ENCODE measurements around the gene ARRB2.

DNA sequence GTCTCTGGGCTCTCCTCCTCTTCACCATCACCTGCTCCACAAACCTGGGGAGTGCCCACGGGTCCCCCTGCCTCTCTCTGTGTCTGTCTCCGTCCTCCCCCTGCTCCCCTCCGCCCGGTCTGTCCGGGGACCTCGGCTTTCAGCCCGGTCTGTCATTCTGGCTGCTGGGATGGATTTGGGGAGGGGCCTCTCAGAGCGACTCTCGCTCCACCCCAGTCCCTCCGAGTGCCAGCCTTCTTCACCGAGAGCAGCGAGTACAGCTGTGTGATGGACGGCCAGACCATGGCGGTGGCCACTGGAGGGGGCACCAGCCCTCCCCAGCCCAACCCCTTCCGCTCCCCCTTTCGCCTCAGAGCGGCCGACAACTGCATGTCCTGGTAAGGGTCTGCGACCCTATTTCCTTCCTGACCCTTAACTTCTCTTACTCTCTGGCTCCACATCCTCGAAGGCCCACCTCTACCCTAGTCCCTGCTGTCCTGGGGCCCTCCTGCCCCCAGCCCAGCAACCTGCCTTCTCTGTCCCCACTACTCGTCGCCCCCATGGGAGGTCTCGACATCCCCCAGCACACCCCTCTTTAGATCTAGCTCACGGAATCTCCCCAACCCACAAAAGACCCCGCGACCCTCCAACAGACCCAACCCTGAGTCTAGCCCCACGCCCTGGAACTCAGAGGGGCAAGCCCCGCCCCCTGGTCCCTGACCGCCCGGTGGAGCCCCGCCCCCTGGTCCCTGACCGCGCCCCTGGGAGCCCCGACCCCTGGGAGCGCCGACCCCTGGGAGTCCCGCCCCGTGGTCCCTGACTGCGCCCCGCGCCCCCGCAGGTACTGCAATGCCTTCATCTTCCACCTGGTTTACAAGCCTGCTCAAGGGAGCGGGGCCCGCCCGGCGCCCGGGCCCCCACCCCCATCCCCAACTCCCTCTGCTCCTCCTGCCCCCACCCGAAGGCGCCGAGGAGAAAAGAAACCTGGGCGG is 34.9 kb downstream of the ARRB2 start:
- TF ChIP-seq CTCF (IDR thresholded peaks at IDR 0.05) (peak; percentile 20), EZH2 (IDR thresholded peaks at IDR 0.05) (peak; percentile 46), EZH2phosphoT487 (IDR thresholded peaks at IDR 0.05) (no peak)

Data from neural progenitor cell (in vitro differentiated cells).